B cell (primary cell): Measurements from ENCODE around the gene PCDHGB1. TPM values are rescaled to one million over a fixed set of nuclear protein-coding genes. Genes with fewer than 3 reads are reported as not detected.

Source experiments
- ATAC-seq: fragments of 200-7000 bp; cut with Tn5 transposase; one replicate; pipeline ENCODE4 v1.10.0; 2021; ENCODE audit warnings: low read depth, mild to moderate bottlenecking, moderate number of reproducible peaks, moderate library complexity
- CTCF ChIA-PET: fragments of 350-600 bp; sonication (Branson Sonifier 250); formaldehyde crosslinking; loops from one replicate; lab custom pipeline; 2021; ENCODE audit warnings: antibody characterized with exemption, inconsistent platforms; lab: Charles Lee
- POLR2A ChIA-PET: fragments of 350-600 bp; sonication (Branson Sonifier 250); formaldehyde crosslinking; loops from one replicate; lab custom pipeline; 2021; ENCODE audit warnings: antibody characterized with exemption; lab: Charles Lee
- DNase-seq: peaks from one replicate; pipeline ENCODE4 v3.0.0; 2013
- H2AFZ ChIP-seq: 2 replicates; pipeline ENCODE4 v1.6.1; 2012; ENCODE audit warnings: mild to moderate bottlenecking, low read depth, low read length; ENCODE audit not compliant: insufficient read depth, poor library complexity, severe bottlenecking
- H3K27ac ChIP-seq, 2 donors: 1 replicate in 1 of 2; 2 replicates in 1 of 2; pipeline ENCODE4 v1.5.1; 2012 to 2013; ENCODE audit warnings: low read length in 2 of 2, mild to moderate bottlenecking in 2 of 2, moderate library complexity in 1 of 2
- H3K27me3 ChIP-seq, 4 experiments: fragments of 200-600 bp in 1 of 4; sonication (generic) in 1 of 4; replicated peaks in 1 of 4; 1 replicate in 2 of 4; 2 replicates in 2 of 4; pipeline versions ENCODE4 v1.6.1 to v1.7.0; 2013 to 2016; ENCODE audit warnings: low read length in 3 of 4, mild to moderate bottlenecking in 2 of 4, mixed read lengths in 1 of 4, moderate library complexity in 1 of 4; ENCODE audit not compliant: insufficient read depth in 4 of 4, control insufficient read depth in 3 of 4; ENCODE audit errors: control extremely low read depth in 1 of 4
- H3K36me3 ChIP-seq, 2 experiments: replicated peaks in 1 of 2; 1 replicate in 1 of 2; 2 replicates in 1 of 2; pipeline versions ENCODE4 v1.6.1 to v1.7.1; 2013; ENCODE audit warnings: low read length in 1 of 2; ENCODE audit not compliant: insufficient read depth in 2 of 2, control insufficient read depth in 1 of 2; ENCODE audit errors: control extremely low read depth in 1 of 2, extremely low read depth in 1 of 2
- H3K4me1 ChIP-seq, 2 donors: fragments of 200-600 bp in 1 of 2; sonication (generic) in 1 of 2; 1 replicate in 1 of 2; 2 replicates in 1 of 2; pipeline versions ENCODE4 v1.5.1 to v1.6.1; 2013 to 2017; ENCODE audit warnings: low read length in 2 of 2; ENCODE audit not compliant: control insufficient read depth in 2 of 2, insufficient read depth in 2 of 2
- H3K4me2 ChIP-seq: replicated peaks from 2 replicates; pipeline ENCODE3; 2012; ENCODE audit warnings: mild to moderate bottlenecking, low read depth, low read length; ENCODE audit not compliant: poor library complexity, severe bottlenecking
- H3K4me3 ChIP-seq, 5 experiments: fragments of 200-600 bp in 1 of 5; sonication (generic) in 1 of 5; 1 replicate in 3 of 5; 2 replicates in 2 of 5; pipeline versions ENCODE4 v1.5.1 to v1.7.0; 2011 to 2016; ENCODE audit warnings: low read length in 4 of 5, mild to moderate bottlenecking in 4 of 5, low read depth in 2 of 5, control low read depth in 1 of 5, moderate library complexity in 1 of 5; ENCODE audit not compliant: insufficient read depth in 1 of 5; ENCODE audit errors: control extremely low read depth in 1 of 5, extremely low read depth in 1 of 5
- H3K79me2 ChIP-seq: fragments of 200-600 bp; sonication (generic); one replicate; pipeline ENCODE4 v1.6.0; 2016; ENCODE audit warnings: low read length; ENCODE audit not compliant: control insufficient read depth, insufficient read depth
- H3K9ac ChIP-seq: fragments of 200-600 bp; sonication (generic); 2 replicates; pipeline ENCODE4 v1.6.1; 2017; ENCODE audit warnings: mild to moderate bottlenecking, low read length, moderate library complexity
- H3K9me3 ChIP-seq, 3 donors: one replicate each; pipeline versions ENCODE4 v1.6.1 to v1.7.1; 2013; ENCODE audit warnings: low read length in 2 of 3; ENCODE audit not compliant: control insufficient read depth in 2 of 3, insufficient read depth in 1 of 3; ENCODE audit errors: control extremely low read depth in 1 of 3
- H4K20me1 ChIP-seq: 2 replicates; pipeline ENCODE4 v1.6.0; 2012; ENCODE audit warnings: mild to moderate bottlenecking, low read length; ENCODE audit not compliant: insufficient read depth, control insufficient read depth, poor library complexity, severe bottlenecking
- H3K27ac Mint-ChIP-seq: one replicate; pipeline ENCODE4 v1.8.0; 2021; ENCODE audit warnings: mixed read lengths
- H3K27me3 Mint-ChIP-seq: one replicate; pipeline ENCODE4 v1.8.0; 2021; ENCODE audit warnings: mixed read lengths
- H3K4me1 Mint-ChIP-seq: one replicate; pipeline ENCODE4 v1.8.0; 2021; ENCODE audit warnings: mixed read lengths
- H3K4me3 Mint-ChIP-seq: one replicate; pipeline ENCODE4 v1.8.0; 2021; ENCODE audit warnings: mixed read lengths
- H3K9me3 Mint-ChIP-seq: one replicate; pipeline ENCODE4 v1.8.0; 2022; ENCODE audit warnings: mixed read lengths; ENCODE audit not compliant: insufficient read depth
- EZH2 ChIP-seq: IDR thresholded peaks from 2 replicates; pipeline ENCODE4 v1.6.1; 2012; ENCODE audit warnings: borderline replicate concordance, low read depth, mild to moderate bottlenecking, moderate library complexity, low read length; ENCODE audit not compliant: insufficient read depth, poor library complexity, severe bottlenecking
- WGBS: methylation state at CpG from one replicate; pipeline ENCODE4 v1.1.5; 2013; ENCODE audit warnings: missing lambda C conversion rate; ENCODE audit not compliant: insufficient coverage; 5-methylcytosine and 5-hydroxymethylcytosine counted together
- intact Hi-C: fragments of 100-400 bp; cut with micrococcal nuclease; formaldehyde crosslinking; loops from one replicate; pipeline ENCODE4 v1.10.0; 2022
- polyA plus RNA-seq: library from polyadenylated mRNA; depleted of rRNA; stranded (reverse); fragments of >200 nt; gene quantifications from 2 replicates; pipeline ENCODE4 v1.2.3, GENCODE V29; 2012
- total RNA-seq, 2 donors: library from RNA; stranded (reverse); fragments of 120-200 nt in 1 of 2; gene quantifications; 1 replicate in 1 of 2; 2 replicates in 1 of 2; pipeline versions ENCODE4 v1.2.3 to v1.2.4, GENCODE V29; 2013 to 2022
- TF ChIP-seq, protein P1 (sequence below): fragments of 200-600 bp; IDR thresholded peaks from one replicate; pipeline ENCODE4 v1.8.0; 2022; ENCODE audit warnings: antibody characterized with exemption, mild to moderate bottlenecking

Gene PCDHGB1
- total and polyA plus RNA-seq, 2 donors (not counting 1 experiment from before 2014, with no cell fraction given): 0.10 to 0.69 TPM

DNA sequence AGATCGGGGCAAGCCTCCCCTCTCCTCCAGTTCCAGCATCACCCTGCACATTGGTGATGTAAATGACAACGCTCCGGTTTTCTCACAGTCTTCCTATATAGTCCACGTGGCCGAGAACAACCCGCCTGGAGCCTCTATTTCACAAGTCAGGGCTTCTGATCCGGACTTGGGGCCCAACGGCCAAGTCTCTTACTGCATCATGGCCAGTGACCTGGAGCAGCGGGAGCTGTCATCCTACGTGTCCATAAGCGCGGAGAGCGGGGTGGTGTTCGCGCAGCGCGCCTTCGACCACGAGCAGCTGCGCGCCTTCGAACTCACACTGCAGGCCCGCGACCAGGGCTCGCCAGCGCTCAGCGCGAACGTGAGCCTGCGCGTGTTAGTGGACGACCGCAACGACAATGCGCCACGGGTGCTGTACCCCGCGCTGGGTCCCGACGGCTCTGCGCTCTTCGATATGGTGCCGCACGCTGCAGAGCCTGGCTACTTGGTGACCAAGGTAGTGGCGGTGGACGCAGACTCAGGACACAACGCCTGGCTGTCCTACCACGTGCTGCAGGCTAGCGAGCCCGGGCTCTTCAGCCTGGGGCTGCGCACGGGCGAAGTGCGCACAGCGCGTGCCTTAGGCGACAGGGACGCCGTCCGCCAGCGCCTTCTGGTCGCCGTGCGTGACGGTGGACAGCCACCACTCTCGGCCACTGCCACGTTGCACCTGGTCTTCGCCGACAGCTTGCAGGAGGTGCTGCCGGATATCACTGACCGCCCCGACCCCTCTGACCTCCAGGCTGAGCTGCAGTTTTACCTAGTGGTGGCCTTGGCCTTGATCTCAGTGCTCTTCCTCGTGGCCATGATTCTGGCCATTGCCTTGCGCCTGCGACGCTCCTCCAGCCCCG lies 39.5 kb downstream of the PCDHGB1 start:
- Histone ChIP-seq H2AFZ (no peak overlapping the region), H4K20me1 (no peaks in the 10 kb centered on the region), H3K27me3 (peaks cover 0 to 60% (median 37%) of the 10 kb centered on the region in 4 experiments), H3K4me3 (no peak overlapping the region), H3K4me1 (no peaks in the 10 kb centered on the region), H3K27ac (no peak overlapping the region), H3K79me2 (no peaks in the 10 kb centered on the region), H3K4me2 (no peak overlapping the region), H3K9me3 (peaks cover 2 to 48% (median 30%) of the 10 kb centered on the region in 3 donors), H3K9ac (no peak overlapping the region), H3K36me3 (no peaks in the 10 kb centered on the region)
- Mint-ChIP-seq H3K27ac (no peak overlapping the region), H3K4me3 (no peak overlapping the region), H3K9me3 (peaks cover 10% of the 10 kb centered on the region), H3K4me1 (peaks cover 3% of the 10 kb centered on the region), H3K27me3 (peaks cover 64% of the 10 kb centered on the region)
- 55% methylated on average over 77 of the region's 77 CpGs for WGBS
- no peak for DNase-seq
- no peak for ATAC-seq
- POLR2A ChIA-PET: no interaction called here
- intact Hi-C loops: no loop called here
- CTCF ChIA-PET: no interaction called here
- TF ChIP-seq EZH2: no peak

DNA sequence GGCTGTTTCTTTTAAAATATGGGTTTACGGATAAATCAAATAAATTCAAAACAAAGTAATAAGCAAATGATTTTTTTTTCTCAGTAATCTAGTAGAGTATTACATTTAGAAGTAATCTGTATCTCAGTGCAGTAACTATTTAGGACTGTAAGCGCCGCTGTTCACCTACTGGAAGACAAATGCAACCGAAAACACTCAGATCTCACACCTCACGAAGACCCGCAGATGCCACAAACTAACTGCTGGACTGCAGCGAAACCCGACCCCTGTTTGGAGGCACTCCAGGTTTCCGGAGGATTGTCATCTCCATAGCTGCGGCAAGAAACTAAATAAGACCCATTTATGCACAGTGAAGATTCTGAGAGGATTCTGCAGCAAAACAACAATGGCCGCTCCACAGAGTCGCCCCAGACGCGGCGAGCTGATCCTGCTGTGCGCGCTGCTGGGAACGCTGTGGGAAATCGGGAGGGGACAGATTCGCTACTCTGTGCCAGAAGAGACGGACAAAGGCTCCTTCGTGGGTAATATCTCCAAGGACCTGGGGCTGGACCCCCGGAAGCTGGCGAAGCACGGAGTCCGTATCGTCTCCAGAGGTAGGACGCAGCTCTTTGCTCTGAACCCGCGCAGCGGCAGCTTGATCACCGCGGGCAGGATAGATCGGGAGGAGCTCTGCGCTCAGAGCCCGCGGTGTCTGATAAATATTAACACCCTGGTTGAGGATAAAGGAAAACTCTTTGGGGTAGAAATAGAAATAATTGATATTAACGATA lies 42.7 kb downstream of the PCDHGB1 start, which contains the start of gene PCDHGA8:
TSS of gene PCDHGA8 (plus strand) at position 205 of the 770 bp plus-strand sequence. CDS start at position 386, 181 bp downstream.
- no peaks in the 10 kb centered on the region for H3K4me1 Mint-ChIP-seq
- Histone ChIP-seq H3K4me2 (no peak within 1 kb of the TSS), H3K4me3 (no peak within 1 kb of the TSS), H3K36me3 (no peaks in the 10 kb centered on the region), H3K27me3 (peaks cover 0 to 61% (median 38%) of the 10 kb centered on the region in 4 experiments), H2AFZ (no peak within 1 kb of the TSS), H3K79me2 (no peaks in the 10 kb centered on the region), H3K9ac (no peak within 1 kb of the TSS), H3K9me3 (peaks cover 1 to 51% (median 26%) of the 10 kb centered on the region in 3 donors), H4K20me1 (no peaks in the 10 kb centered on the region), H3K27ac (no peak within 1 kb of the TSS), H3K4me1 (no peaks in the 10 kb centered on the region)
- ChIA-PET POLR2A (no interaction called here), CTCF (interaction anchor here (3.1 kb wide), 1 partner anchor 171 kb away, joined by 13 read pairs; no protein-coding TSS in a partner anchor)
- DNase-seq: no peak
- H3K27me3 Mint-ChIP-seq: peaks cover 60% of the 10 kb centered on the region
- H3K4me3 Mint-ChIP-seq: no peak within 1 kb of the TSS
- H3K9me3 Mint-ChIP-seq: peaks cover 12% of the 10 kb centered on the region
- TF ChIP-seq, protein P1, sequence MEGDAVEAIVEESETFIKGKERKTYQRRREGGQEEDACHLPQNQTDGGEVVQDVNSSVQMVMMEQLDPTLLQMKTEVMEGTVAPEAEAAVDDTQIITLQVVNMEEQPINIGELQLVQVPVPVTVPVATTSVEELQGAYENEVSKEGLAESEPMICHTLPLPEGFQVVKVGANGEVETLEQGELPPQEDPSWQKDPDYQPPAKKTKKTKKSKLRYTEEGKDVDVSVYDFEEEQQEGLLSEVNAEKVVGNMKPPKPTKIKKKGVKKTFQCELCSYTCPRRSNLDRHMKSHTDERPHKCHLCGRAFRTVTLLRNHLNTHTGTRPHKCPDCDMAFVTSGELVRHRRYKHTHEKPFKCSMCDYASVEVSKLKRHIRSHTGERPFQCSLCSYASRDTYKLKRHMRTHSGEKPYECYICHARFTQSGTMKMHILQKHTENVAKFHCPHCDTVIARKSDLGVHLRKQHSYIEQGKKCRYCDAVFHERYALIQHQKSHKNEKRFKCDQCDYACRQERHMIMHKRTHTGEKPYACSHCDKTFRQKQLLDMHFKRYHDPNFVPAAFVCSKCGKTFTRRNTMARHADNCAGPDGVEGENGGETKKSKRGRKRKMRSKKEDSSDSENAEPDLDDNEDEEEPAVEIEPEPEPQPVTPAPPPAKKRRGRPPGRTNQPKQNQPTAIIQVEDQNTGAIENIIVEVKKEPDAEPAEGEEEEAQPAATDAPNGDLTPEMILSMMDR: no peak
- TF ChIP-seq EZH2: no peak
- no peak within 1 kb of the TSS for H3K27ac Mint-ChIP-seq
- no peak for ATAC-seq
- WGBS: 44% methylated on average over 26 of the region's 38 CpGs
- intact Hi-C loops: no loop called here
